GM19455 (cell line): Measurements from ENCODE around the gene C19orf38.
"Not testable (repeated sequence)": the region's sequence is repeated elsewhere in the genome, so short reads cannot be mapped to it uniquely, and the experiment has no call there.

Source experiments
- ATAC-seq: cut with Tn5 transposase; IDR thresholded peaks from one replicate; pipeline ENCODE4 v1.9.1; 2021; ENCODE audit not compliant: unreplicated experiment

C19orf38 gene

GRCh38 chr19:10820173-10820572 is 28.0 kb upstream of the C19orf38 start:
- ATAC-seq: no peak

GRCh38 chr19:10823690-10824089 is 24.5 kb upstream of the C19orf38 start:
- no peak for ATAC-seq

- ATAC-seq: no peak
Measured at GRCh38 chr19:10826231-10826630, 22.0 kb upstream of the C19orf38 start.

GRCh38 chr19:10826846-10827245 is 21.4 kb upstream of the C19orf38 start:
- no peak for ATAC-seq

- no peak for ATAC-seq
Measured at GRCh38 chr19:10828981-10829821, 19.0 kb upstream of the C19orf38 start.

GRCh38 chr19:10829967-10830366 is 18.2 kb upstream of the C19orf38 start:
- ATAC-seq: no peak

- no peak for ATAC-seq
Measured at GRCh38 chr19:10830370-10830769, 17.8 kb upstream of the C19orf38 start.

GRCh38 chr19:10830931-10831779 is 17.1 kb upstream of the C19orf38 start:
- ATAC-seq: no peak

- no peak for ATAC-seq
Measured at GRCh38 chr19:10831987-10832938, 16.0 kb upstream of the C19orf38 start.

- no peak for ATAC-seq
Measured at GRCh38 chr19:10832939-10833296, 15.3 kb upstream of the C19orf38 start.

GRCh38 chr19:10835089-10835753 is 13.0 kb upstream of the C19orf38 start:
- no peak for ATAC-seq

- peak; percentile 74 for ATAC-seq
Measured at GRCh38 chr19:10835754-10836478, 12.3 kb upstream of the C19orf38 start, which contains the start of gene TMED1. TMED1 (minus strand) TSS chr19:10836212; CDS start chr19:10836191, 21 bp downstream.

- ATAC-seq: peak; percentile 16
Measured at GRCh38 chr19:10836479-10837330, 11.5 kb upstream of the C19orf38 start.

- ATAC-seq: not testable (repeated sequence)
Measured at GRCh38 chr19:10837649-10838048, 10.6 kb upstream of the C19orf38 start.

- no peak for ATAC-seq
Measured at GRCh38 chr19:10838377-10838776, 9.8 kb upstream of the C19orf38 start.

- no peak for ATAC-seq
Measured at GRCh38 chr19:10839114-10840050, 8.8 kb upstream of the C19orf38 start.

- no peak for ATAC-seq
Measured at GRCh38 chr19:10842788-10843187, 5.4 kb upstream of the C19orf38 start.
